ENCODE results near the gene CD47.
A peak's percentile ranks its signal among the peaks of the same experiment; 100 is the strongest.

Gene CD47

DNA sequence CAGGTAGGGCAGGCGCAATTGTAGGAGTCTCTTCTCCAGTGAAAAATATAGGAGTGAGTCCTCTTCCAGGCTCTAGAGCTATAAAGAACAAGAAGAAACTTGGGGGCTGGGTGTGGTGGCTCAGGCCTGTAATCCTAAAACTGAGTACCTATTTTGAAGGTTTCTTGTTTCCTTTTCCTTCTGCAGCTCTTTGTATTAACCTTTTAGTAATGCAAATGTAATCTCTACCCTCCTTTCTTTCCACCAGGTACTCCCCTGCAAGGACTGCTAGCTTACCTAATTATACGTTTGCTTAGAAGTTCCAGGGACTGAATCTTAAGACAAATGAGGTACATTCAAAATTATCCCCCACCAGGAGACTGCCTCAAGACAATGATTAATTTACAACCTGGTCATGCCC lies 75.9 kb downstream of the CD47 start:
- FAIRE-seq (no peak), DNase-seq (ENCODE audit: low spot score) (no peak)

GRCh38 chr3:108013141-108014055 lies 77.4 kb downstream of the CD47 start:
- FAIRE-seq: no peak
- no peak for DNase-seq (ENCODE audit: low spot score)

DNA sequence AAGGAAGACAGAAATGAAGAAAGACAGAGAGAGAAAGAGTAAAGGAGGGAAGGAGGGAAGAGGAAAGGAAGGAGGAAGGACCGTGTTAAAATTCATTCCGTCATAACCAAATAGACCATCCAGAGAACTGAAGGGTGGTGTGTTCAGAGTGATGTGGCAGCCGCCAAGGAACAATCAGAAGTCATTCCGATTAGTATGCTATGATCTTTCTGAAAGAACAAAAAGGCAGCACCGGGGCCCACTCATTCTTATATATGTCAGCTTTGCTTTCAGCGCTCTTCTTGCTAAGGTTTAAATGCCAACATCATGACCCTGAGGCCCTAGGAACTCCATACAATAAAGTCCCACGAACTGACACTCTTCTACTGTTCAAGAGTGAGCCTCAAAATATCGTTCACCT lies 78.5 kb downstream of the CD47 start:
- no peak for FAIRE-seq

GRCh38 chr3:108011616-108012015 lies 79.2 kb downstream of the CD47 start:
- FAIRE-seq (no peak), DNase-seq (ENCODE audit: low spot score) (no peak)

More for the DNA sequence above, 78.5 kb downstream of the CD47 start:
- no peak for DNase-seq (ENCODE audit: low spot score)

GRCh38 chr3:108008931-108009639 lies 81.7 kb downstream of the CD47 start:
- FAIRE-seq (no peak), DNase-seq (ENCODE audit: low spot score) (peak; percentile 21)

DNA sequence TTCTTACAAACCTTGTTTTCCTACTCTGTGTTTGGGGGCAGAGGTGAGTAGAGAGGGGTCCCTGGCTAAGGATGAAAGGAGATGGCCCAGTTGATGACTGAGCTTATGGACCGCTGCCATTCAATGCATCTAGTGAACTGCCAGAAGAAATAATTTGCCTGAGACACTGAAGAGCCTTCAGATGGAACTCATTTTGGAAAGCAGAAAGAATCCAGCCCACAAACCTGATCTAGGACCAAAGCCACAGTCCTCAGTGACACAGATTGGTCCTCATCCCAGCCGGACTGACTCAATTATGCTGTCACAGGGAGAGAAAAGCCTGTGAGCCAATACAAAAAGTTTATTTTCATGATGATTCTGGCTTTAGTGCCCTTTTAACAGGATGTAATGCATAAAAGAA lies 82.7 kb downstream of the CD47 start:
- DNase-seq (ENCODE audit: low spot score): no peak
- FAIRE-seq: no peak

GRCh38 chr3:108006881-108007331 lies 83.9 kb downstream of the CD47 start:
- FAIRE-seq: no peak
- DNase-seq (ENCODE audit: low spot score): no peak

- DNase-seq (ENCODE audit: low spot score) (peak; percentile 31), FAIRE-seq (no peak)
Observed at GRCh38 chr3:108006077-108006771, 84.6 kb downstream of the CD47 start.

GRCh38 chr3:108004647-108005046 lies 86.2 kb downstream of the CD47 start:
- no peak for FAIRE-seq
- no peak for DNase-seq (ENCODE audit: low spot score)

DNA sequence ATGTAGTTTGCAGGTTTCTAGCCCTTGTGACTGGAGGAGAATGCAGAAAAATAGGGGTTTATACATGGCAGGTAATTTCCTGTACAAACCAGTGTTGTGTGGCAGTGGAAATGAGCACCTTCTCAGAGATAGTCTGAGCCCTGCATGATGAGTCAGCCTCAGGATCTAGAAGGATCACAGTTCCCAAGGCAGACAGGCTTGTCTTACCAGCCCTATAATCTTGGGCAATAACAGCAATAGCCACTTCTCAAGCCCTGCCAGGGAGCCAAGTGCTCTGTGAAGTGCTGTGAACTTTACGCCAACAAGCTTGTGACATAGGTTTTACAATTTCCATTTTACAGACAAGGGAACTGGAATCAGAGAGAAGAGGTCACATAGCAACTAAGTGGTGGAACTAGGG lies 89.4 kb downstream of the CD47 start:
- FAIRE-seq (no peak), DNase-seq (ENCODE audit: low spot score) (peak; percentile 55)

DNA sequence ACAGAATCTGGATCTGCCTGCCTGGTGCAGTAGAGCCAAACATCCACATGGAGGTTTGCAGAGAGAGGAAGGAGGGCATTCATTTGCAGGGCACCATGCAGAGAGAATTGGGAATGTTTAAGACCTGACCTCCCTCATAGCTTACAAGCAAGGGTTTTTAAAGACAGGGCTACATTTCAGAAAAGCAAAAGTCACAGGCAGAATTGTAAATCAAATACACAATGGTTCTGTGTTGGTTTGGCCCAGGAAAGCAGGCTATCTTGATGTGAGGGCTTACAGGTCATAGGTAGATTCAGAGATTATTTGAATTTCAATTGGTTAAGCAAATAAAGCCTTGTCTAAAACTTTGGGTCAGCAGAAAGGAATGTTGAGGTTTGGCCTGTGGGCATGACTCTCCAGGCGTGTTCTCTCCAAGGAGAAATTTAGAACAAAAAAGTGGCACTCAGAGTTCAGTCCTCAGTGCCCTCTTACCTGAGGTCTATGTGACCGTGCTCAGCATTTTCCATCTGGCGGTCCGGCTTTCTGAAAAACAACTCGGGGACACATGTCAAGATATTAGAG lies 91.5 kb downstream of the CD47 start:
- FAIRE-seq (no peak), DNase-seq (ENCODE audit: low spot score) (peak; percentile 75)

- FAIRE-seq: no peak
Observed at GRCh38 chr3:107997671-107998070, 93.2 kb downstream of the CD47 start.

DNA sequence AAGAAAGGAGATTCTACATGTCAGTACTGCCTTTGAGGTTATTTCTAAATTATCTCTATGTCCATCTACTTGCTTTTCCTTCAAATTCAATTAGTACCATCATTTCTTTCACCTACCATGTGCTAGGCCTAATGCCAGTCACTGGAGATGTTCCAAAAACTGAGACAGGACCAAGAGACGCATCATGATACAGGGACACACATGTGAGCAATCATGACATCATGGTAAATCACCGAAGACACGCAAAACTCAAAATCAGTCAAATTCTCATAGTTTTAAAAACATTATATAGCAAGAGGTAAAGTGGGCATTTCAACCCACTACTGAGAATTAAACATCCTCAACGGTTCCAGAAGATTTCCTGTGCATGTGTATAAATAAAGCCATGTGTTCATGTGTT lies 95.0 kb downstream of the CD47 start:
- FAIRE-seq (no peak), DNase-seq (ENCODE audit: low spot score) (no peak)

More at GRCh38 chr3:107997671-107998070, 93.2 kb downstream of the CD47 start:
- DNase-seq (ENCODE audit: low spot score): no peak

DNA sequence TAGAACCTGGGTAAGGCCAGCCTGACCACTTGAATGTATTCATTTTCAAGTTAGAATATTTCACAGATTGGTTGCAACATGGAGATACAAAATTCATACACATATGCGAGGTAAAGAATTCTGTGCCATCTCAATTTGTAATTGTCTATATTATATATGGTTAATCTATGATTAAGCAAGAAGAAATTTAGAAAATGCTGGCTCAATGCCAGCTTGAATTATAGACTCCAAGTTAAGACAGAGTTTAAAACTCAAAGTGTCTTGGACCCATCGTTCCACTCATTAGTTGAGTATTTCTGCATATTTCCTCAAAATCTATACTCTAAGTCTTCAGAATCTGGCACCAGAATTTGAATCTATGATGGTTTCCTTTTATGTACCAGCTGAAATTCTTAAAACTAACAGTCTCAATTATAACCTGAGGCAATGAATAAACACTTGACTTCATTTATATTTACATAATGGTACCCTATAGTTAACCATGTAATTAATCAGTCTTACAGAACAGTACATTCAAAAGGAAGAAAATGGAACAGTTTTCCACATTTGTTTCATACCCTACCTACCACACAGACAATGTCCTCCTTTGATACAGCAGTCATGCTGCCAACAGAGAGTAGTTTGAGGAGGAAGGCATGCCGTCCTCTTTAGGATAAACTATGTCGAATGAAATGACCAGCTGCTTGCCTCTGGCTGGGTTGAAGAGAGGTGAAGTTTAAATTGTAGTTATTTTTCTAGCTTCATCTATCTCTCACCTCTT lies 95.7 kb downstream of the CD47 start:
- DNase-seq (ENCODE audit: low spot score): no peak
- FAIRE-seq: no peak

DNA sequence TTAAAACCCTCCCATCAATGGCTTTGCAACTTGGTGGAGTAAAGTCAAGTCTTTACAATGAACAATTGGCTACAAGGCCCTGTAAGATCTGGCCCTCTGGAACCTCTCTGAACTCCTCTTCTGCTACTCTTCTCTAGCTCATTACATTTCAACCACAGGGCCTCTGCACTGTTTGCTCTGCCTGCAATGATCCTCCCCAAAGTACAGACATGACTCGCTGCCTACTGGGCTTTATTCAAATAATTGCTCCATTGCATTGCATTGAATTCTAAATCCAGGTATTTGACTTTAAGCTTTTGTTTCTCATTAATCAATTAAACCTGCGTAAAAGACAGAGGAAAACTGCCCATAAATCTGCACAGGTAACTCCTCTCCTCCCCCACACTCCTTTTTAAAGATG lies 96.7 kb downstream of the CD47 start:
- FAIRE-seq (no peak), DNase-seq (ENCODE audit: low spot score) (no peak)

DNA sequence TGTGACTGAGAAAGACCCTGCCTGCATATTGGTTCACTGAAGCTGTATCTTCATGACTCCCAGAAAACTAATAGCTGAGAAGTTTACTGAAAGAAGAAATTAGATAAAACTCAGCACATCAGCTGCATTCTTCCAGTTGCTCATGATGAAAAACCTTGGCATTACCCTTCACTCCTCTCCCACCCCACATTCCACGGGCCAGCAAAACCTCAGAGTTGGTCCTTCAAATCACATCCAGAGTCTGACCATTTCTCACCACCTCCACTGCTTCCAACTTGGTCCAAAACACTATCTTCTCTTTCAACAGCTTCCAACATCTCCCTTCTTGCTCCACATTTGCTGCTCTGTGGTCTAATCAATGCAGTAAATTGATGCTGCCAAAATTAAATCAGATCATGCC lies 97.1 kb downstream of the CD47 start:
- FAIRE-seq: no peak

More for the DNA sequence above, 97.1 kb downstream of the CD47 start:
- DNase-seq (ENCODE audit: low spot score): no peak

Measured in urothelium cell line (cell line).